Dermis blood vessel endothelial cell (primary cell): ENCODE data around the gene CEBPB. TPM values are rescaled to one million over a fixed set of nuclear protein-coding genes. Genes with fewer than 3 reads are reported as not detected.
"Not testable (repeated sequence)": the region's sequence is repeated elsewhere in the genome, so short reads cannot be mapped to it uniquely, and the experiment has no call there.

Experiments
- DNase-seq: peaks from one replicate; pipeline ENCODE4 v3.0.0; 2010
- total RNA-seq: library from RNA; depleted of rRNA; stranded (reverse); fragments of >200 nt; gene quantifications from 2 replicates; pipeline ENCODE4 v1.2.3, GENCODE V29; 2014

Gene CEBPB
- total RNA-seq, 1 donor from 2014 or later = 29.1 TPM

- DNase-seq = no peak
These were observed 19.9 kb upstream of the CEBPB start for GRCh38 chr20:50170549-50171220.

GRCh38 chr20:50172347-50173013, 18.1 kb upstream of the CEBPB start:
- peak; percentile 78 for DNase-seq

DNA sequence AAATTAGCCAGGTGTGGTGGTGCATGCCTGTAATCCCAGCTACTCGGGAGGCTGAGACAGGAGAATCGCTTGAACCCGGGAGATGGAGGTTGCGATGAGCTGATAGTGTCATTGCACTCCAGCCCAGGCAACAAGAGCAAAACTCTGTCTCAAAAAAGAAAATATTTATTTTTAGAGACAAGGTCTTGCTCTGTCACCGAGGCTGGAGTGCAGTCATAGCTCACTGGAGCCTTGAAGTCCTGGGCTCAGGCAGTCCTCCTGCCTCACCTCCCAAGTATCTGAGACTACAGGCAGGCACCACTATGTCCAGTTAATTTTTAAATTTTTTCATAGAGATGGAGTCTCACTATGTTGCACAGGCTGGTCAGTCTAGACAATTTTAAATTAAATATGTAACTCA, 16.2 kb upstream of the CEBPB start:
- no peak for DNase-seq

DNA sequence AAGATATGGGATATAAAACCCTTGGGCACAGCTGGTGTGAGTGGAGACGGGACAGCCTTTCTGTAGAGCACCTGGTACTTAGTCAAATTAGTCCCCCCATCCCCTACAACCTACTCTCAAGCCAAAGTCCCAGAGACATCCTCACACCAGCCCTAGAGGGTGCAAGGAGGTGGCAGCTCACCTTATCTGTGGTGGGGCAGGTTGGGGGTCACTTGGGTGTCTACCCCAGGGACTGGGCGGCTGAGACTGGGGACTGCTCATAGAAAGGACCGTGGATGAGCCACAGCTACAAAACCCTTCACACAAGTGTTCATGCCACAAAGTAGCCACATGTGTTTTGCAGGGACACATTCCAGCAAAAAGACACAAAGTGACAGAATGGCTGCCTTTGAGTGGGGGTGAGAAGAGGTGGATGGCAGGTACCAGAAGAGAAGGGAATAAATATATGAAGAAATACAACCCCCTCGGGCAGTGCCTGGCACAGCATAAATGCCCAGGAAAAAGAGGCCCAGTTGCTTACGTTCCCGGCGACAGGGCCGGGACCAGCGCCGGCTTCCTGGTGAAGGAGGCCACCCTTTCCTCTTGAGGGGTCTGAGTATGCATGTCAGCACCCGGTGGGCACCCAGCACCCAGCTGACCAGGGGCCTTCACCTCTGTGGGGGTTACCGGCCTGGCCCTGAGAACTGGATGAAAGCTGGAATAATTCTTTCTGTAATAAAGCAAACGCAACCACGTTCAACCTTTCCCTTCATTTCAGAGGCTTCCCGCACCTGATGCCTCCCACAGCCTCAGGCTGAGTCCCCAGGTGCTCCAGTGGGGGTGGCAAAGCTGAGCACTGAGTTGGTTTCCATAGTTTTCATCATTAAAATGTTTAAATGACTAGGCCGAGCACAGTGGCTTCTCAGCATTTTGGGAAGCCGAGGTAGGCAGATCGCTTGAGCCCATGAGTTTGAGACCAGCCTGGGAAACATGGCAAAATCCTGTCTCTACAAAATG, 14.4 kb upstream of the CEBPB start:
- DNase-seq = no peak

- DNase-seq = not testable (repeated sequence)
These were observed 12.0 kb upstream of the CEBPB start for GRCh38 chr20:50178672-50179071.

- no peak for DNase-seq
These were observed 9.3 kb upstream of the CEBPB start for GRCh38 chr20:50181344-50181743.

GRCh38 chr20:50182346-50182745, 8.3 kb upstream of the CEBPB start:
- no peak for DNase-seq

DNA sequence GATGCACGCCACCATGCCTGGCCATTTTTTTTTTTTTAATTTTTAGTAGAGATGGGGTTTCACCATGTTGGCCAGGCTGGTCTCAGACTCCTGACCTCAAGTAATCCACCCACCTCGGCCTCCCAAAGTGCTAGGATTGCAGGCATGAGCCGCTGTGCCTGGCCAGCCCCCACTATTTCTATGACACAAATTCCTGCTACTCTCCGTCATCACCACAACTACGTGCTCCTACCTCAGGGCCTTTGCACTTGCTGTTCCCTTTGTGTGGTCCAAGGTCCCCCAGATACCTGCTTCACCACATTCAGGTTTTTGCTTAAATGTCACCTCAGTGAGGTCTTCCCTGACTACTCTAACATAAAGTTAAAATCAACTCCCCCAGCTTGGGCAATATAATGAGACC, 5.2 kb upstream of the CEBPB start:
- DNase-seq = no peak

DNA sequence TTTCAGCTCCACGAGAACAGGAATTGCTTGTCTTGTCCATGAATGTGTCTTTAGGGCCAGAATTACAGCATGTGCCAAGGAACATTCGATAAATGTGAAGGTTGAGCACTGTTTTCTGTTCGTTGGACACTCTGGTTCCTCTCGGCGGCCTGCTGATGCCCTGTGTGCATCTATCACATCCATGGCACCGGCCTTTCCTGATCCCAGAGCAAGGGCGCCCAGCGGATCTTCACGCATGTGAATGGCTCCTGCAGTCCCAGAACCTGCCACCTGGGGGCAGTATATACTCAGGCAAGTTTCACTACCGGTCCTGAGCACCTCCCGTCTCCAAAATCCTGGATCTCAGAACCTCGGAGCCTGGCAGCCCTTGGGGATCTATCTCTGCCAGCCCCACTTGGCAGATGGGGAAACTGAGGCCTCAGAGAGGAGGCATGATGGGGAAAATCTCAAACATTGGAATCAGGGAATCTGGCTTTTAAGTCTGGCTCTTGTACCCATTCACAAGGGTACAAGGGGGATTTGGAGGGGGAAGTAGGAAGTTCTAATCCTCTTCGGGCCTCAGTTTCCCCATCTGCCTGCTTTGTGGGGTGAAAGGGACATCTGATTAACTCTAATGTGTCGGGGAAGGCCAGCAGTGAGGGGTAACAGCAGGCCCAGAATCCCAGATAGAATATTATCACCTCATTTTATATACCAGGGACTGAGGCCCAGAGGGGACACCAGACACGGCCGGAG, 4.3 kb upstream of the CEBPB start:
- DNase-seq = peak; percentile 89

GRCh38 chr20:50186987-50187402, 3.6 kb upstream of the CEBPB start:
- no peak for DNase-seq

GRCh38 chr20:50187403-50188051, 3.1 kb upstream of the CEBPB start:
- no peak for DNase-seq

DNA sequence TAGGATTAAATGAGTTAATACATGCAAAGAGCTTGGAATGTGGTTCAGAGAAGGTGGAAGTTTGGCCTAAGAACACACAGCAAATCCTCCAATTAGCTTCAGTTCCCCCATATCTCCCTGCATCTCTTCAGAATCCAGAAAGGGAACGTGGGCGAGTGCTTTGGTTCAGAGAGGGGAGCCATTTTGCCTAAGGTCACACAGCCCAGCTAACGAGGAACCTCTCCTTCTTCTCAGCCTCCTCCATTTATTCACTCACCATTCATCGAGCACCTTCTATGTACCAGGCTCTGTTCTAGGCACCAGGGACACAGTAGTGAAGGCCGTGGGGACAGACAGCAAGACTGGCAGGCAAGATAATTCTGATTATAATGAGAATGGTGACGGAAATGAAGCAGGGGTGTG, 2.3 kb upstream of the CEBPB start:
- no peak for DNase-seq

- no peak for DNase-seq
These were observed 1.6 kb upstream of the CEBPB start for GRCh38 chr20:50188879-50189680.

DNA sequence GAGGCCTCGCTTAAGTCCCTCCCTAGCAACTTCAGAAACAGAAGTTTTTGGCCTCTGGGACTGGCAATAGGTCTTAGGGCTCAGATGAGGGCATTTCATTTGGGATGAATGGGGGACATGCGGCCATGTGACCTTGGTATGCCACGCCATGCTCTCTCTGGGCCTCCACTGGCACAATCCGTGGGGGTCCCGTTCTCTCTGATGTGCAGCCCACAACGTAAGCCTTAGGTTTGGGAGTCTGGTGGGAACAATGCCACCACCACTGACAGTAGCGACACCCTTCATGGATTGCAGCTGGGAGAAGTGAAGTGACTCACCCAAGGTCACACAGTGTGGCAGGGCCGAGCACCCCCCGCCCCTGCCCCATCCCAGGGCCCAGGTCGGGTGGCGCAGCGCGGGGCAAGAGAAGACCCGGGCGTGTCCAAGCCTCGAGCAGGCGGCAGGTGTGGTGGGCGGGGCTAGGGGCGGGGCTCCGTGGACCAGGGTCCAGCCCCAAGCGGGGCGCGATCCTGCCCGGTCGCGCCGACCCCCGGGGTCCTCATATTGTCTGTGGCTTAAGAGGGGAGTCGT, 864 bp upstream of the CEBPB start:
- no peak for DNase-seq

GRCh38 chr20:50191065-50191543, 474 bp downstream of the CEBPB start:
- DNase-seq = peak; percentile 50

DNA sequence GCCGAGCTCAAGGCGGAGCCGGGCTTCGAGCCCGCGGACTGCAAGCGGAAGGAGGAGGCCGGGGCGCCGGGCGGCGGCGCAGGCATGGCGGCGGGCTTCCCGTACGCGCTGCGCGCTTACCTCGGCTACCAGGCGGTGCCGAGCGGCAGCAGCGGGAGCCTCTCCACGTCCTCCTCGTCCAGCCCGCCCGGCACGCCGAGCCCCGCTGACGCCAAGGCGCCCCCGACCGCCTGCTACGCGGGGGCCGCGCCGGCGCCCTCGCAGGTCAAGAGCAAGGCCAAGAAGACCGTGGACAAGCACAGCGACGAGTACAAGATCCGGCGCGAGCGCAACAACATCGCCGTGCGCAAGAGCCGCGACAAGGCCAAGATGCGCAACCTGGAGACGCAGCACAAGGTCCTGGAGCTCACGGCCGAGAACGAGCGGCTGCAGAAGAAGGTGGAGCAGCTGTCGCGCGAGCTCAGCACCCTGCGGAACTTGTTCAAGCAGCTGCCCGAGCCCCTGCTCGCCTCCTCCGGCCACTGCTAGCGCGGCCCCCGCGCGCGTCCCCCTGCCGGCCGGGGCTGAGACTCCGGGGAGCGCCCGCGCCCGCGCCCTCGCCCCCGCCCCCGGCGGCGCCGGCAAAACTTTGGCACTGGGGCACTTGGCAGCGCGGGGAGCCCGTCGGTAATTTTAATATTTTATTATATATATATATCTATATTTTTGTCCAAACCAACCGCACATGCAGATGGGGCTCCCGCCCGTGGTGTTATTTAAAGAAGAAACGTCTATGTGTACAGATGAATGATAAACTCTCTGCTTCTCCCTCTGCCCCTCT, 1.1 kb downstream of the CEBPB start:
- peak; percentile 76 for DNase-seq

DNA sequence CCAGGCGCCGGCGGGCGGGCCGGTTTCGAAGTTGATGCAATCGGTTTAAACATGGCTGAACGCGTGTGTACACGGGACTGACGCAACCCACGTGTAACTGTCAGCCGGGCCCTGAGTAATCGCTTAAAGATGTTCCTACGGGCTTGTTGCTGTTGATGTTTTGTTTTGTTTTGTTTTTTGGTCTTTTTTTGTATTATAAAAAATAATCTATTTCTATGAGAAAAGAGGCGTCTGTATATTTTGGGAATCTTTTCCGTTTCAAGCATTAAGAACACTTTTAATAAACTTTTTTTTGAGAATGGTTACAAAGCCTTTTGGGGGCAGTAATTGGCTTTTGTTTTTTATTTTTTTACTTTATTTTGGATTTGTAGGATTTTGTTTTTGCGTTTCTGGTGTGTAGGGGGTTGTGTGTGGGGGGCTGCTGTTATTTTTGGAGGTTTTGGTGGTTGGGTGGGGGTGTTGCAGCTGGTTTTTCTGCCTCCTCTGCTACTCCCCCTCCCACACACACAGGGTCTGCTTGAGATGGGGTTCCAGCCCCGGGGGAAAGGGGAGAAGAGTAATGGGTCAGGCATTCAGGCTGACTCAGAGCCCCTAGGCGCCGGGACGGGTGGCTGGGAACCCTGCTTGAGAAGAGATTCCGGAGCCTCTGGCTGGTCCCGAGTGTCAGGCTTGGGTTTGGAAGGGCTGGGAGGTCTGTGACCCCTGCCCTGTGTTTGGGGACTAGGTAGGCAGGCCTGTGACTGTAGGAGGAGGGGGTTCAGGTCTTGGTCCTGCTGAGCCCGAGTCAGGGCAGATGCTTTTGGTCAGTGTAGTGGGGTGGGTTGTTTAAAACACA, 2.0 kb downstream of the CEBPB start:
- DNase-seq = peak; percentile 88

- no peak for DNase-seq
These were observed 2.7 kb downstream of the CEBPB start for GRCh38 chr20:50193199-50193835.
